VCaP (cell line): ENCODE measurements around the gene GALM.

Experiments used
- H3K27ac ChIP-seq: fragments of 450-650 bp; 2 replicates; pipeline ENCODE4 v1.5.1; 2017
- TF ChIP-seq, protein P1 (sequence below): fragments of 450-650 bp; conservative IDR thresholded peaks from 2 replicates; pipeline ENCODE4 v1.5.1; 2017; ENCODE audit warnings: mild to moderate bottlenecking, moderate library complexity

Gene GALM

GRCh38 chr2:38660282-38660681, 5.6 kb upstream of the GALM start:
- TF ChIP-seq, protein P1, sequence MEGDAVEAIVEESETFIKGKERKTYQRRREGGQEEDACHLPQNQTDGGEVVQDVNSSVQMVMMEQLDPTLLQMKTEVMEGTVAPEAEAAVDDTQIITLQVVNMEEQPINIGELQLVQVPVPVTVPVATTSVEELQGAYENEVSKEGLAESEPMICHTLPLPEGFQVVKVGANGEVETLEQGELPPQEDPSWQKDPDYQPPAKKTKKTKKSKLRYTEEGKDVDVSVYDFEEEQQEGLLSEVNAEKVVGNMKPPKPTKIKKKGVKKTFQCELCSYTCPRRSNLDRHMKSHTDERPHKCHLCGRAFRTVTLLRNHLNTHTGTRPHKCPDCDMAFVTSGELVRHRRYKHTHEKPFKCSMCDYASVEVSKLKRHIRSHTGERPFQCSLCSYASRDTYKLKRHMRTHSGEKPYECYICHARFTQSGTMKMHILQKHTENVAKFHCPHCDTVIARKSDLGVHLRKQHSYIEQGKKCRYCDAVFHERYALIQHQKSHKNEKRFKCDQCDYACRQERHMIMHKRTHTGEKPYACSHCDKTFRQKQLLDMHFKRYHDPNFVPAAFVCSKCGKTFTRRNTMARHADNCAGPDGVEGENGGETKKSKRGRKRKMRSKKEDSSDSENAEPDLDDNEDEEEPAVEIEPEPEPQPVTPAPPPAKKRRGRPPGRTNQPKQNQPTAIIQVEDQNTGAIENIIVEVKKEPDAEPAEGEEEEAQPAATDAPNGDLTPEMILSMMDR, result no peak
- no peak overlapping the region for H3K27ac ChIP-seq

- TF ChIP-seq, protein P1, result no peak
- no peak overlapping the region for H3K27ac ChIP-seq
These were observed 4.6 kb upstream of the GALM start for GRCh38 chr2:38661306-38661705.

DNA sequence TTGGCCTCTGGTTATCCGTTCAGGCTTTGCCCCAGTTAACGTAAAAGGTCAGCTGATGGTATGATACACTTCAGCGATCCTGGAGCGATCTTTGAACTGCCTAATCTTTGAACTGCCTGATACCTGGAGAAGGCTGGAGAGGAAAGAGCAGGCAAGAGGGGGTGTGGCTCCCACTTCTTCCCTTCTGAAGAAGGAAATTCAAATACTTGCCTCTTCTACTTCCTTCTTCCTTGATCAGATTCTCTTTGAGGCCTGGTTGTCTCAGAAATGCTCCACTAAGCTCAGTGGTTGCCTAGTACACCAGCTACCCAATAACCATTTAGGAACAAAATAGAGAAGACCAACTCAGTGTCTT, 619 bp downstream of the GALM start:
- H3K27ac ChIP-seq, result no peak overlapping the region
- TF ChIP-seq, protein P1, result no peak

GRCh38 chr2:38668092-38668491, 2.2 kb downstream of the GALM start:
- TF ChIP-seq, protein P1, result no peak

GRCh38 chr2:38668779-38669479, 3.0 kb downstream of the GALM start:
- H3K27ac ChIP-seq, result no peak overlapping the region
- TF ChIP-seq, protein P1, result no peak

More at GRCh38 chr2:38668092-38668491, 2.2 kb downstream of the GALM start:
- no peak overlapping the region for H3K27ac ChIP-seq

DNA sequence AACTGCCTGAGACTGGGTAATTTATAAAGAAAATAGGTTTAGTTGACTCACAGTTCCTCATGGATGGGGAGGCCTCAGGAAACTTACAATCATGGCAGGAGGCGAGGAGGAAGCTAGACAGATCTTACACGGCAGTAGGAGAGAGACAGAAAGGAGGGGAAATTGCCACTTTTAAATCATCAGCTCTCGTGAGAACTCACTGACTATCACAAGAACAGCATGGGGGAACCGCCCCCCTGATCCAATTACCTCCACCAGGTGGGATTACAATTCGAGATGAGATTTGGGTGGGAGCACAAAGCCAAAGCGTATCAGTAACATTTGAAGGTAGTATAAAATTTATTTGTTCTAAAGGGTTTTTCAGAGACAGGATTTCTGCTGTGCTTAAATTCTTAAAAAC, 5.4 kb downstream of the GALM start:
- no peak overlapping the region for H3K27ac ChIP-seq
- TF ChIP-seq, protein P1, result no peak

DNA sequence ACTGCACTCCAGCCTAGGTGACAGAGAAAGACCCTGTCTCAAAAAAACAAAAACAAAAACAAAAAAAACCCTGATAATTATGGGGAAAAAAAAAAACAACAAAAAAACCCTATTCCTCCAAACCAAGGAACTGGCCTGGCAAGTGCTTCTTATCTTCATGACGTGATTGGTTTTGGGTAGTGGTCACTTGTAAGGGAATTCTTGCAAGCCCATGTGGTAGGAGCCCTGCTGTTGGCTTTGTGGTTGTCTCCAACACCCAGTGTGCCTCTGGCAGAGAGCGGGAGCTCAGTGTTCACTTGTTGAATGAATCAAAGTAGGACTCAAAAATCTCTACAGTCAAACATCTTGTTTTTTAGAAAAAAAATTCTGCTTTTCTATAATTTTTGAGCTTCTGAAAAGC, 6.0 kb downstream of the GALM start:
- H3K27ac ChIP-seq, result no peak overlapping the region
- TF ChIP-seq, protein P1, result no peak
